ENCODE measurements around the gene TAOK2. TPM values are rescaled to one million over a fixed set of nuclear protein-coding genes. Genes with fewer than 3 reads are reported as not detected.

The TAOK2 gene
- total and polyA plus RNA-seq, 2 of the 4 experiments (the other 2 are of a cell fraction) = 23.0 to 31.7 TPM

DNA sequence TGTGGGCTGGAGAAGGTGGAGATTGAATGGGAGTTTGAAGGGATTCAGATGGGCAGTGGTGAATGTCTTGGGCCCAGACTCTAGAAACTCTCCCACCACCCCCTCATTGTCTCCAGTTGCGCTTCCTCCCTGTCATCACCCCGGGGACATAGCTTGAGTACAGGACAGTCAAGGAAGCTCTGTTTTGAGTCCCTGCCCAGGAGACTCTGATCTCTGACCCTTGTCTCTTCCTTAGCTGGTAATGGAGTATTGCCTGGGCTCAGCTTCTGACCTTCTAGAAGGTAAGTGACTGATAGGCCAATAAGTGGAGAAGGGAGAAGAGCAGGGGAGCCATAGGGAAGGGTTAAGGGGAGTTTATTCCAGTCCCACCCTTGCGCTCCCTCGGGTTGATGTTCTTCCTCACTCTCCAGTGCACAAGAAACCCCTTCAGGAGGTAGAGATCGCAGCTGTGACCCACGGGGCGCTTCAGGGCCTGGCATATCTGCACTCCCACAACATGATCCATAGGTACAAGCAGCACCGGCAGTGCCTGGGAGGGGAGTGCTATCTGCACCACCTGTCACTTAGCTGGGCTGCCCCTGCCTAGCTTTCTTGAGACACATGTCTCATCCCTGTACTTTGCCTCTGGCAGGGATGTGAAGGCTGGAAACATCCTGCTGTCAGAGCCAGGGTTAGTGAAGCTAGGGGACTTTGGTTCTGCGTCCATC, 5.0 kb downstream of the TAOK2 start:
- CTCF ChIA-PET = no interaction called here
- no peak overlapping the region for H4K8ac ChIP-seq (ENCODE audit: low read depth in 2 of 2, low read length in 2 of 2)
- no peak overlapping the region for H3K14ac ChIP-seq (replicated peaks; ENCODE audit: low read depth, low read length)
- H3K9me3 ChIP-seq (ENCODE audit: control insufficient read depth, insufficient read depth, low read length) = no peaks in the 10 kb centered on the region
- no peak overlapping the region for H3K18ac ChIP-seq (ENCODE audit: low read depth, low read length)
- peaks cover 28% of the 10 kb centered on the region for H3K9me1 ChIP-seq (ENCODE audit: insufficient read depth, low read length)
- H3K79me1 ChIP-seq (ENCODE audit: low read depth in 1 of 2, low read length in 2 of 2) = peaks cover 11 to 71% of the 10 kb centered on the region in 2 experiments
- peaks cover 49% of the 10 kb centered on the region for H3K36me3 ChIP-seq (ENCODE audit: control insufficient read depth, insufficient read depth, low read length)
- dilution Hi-C loops (cut with HindIII; ENCODE audit: low sequenced_read_pairs, unreplicated experiment) = no loop called here
- H3K23ac ChIP-seq (ENCODE audit: low read depth, low read length) = no peak overlapping the region
- no peak overlapping the region for H4K91ac ChIP-seq (ENCODE audit: insufficient read depth, low read depth, low read length)
- no peak overlapping the region for H3K56ac ChIP-seq (ENCODE audit: extremely low read depth, insufficient read depth, low read length)
- no peak overlapping the region for H3K9ac ChIP-seq (ENCODE audit: low read depth, low read length)
- H2AK9ac ChIP-seq (replicated peaks; ENCODE audit: low read depth, low read length, poor library complexity) = no peak overlapping the region
- no peak overlapping the region for H3K4ac ChIP-seq (ENCODE audit: low read depth, low read length)
- H3K4me2 ChIP-seq (ENCODE audit: low read depth, low read length) = no peak overlapping the region
- H2BK20ac ChIP-seq (ENCODE audit: low read depth, low read length) = no peak overlapping the region
- H2AK5ac ChIP-seq (ENCODE audit: low read depth, low read length) = no peak overlapping the region
- no peak overlapping the region for H2AFZ ChIP-seq (replicated peaks; ENCODE audit: low read length, poor library complexity)
- in situ Hi-C loops (cut with MboI; ENCODE audit: low sequenced_read_pairs) = no loop called here
- H3K27me3 ChIP-seq (ENCODE audit: control insufficient read depth, insufficient read depth, low read length) = no peaks in the 10 kb centered on the region
- no peak overlapping the region for H2BK15ac ChIP-seq (ENCODE audit: low read depth, low read length)
- intact Hi-C loops (cut with micrococcal nuclease) = no loop called here
- H3K4me1 ChIP-seq (ENCODE audit: control insufficient read depth, insufficient read depth, low read length) = peaks cover 13% of the 10 kb centered on the region; the same call in 1 of the 2 replicates
- TF ChIP-seq RAD21 (IDR thresholded peaks at IDR 0.05; ENCODE audit: low read length) = no peak
- TF ChIP-seq, protein P1, sequence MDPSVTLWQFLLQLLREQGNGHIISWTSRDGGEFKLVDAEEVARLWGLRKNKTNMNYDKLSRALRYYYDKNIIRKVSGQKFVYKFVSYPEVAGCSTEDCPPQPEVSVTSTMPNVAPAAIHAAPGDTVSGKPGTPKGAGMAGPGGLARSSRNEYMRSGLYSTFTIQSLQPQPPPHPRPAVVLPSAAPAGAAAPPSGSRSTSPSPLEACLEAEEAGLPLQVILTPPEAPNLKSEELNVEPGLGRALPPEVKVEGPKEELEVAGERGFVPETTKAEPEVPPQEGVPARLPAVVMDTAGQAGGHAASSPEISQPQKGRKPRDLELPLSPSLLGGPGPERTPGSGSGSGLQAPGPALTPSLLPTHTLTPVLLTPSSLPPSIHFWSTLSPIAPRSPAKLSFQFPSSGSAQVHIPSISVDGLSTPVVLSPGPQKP (IDR thresholded peaks at IDR 0.05; ENCODE audit: borderline replicate concordance, low read depth, low read length) = no peak
- no peak for TF ChIP-seq BHLHE40 (IDR thresholded peaks at IDR 0.05; ENCODE audit: low read depth, low read length)
- no peak for TF ChIP-seq MAZ (IDR thresholded peaks at IDR 0.05; ENCODE audit: borderline replicate concordance, low read depth, low read length)
- no peak for TF ChIP-seq RCOR1 (IDR thresholded peaks at IDR 0.05; ENCODE audit: insufficient replicate concordance, low read length)
- no peak for TF ChIP-seq MAFK (IDR thresholded peaks at IDR 0.05; ENCODE audit: low read depth, low read length)
- TF ChIP-seq, protein P2, sequence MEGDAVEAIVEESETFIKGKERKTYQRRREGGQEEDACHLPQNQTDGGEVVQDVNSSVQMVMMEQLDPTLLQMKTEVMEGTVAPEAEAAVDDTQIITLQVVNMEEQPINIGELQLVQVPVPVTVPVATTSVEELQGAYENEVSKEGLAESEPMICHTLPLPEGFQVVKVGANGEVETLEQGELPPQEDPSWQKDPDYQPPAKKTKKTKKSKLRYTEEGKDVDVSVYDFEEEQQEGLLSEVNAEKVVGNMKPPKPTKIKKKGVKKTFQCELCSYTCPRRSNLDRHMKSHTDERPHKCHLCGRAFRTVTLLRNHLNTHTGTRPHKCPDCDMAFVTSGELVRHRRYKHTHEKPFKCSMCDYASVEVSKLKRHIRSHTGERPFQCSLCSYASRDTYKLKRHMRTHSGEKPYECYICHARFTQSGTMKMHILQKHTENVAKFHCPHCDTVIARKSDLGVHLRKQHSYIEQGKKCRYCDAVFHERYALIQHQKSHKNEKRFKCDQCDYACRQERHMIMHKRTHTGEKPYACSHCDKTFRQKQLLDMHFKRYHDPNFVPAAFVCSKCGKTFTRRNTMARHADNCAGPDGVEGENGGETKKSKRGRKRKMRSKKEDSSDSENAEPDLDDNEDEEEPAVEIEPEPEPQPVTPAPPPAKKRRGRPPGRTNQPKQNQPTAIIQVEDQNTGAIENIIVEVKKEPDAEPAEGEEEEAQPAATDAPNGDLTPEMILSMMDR (conservative IDR thresholded peaks at IDR 0.05; ENCODE audit: low read depth, low read length) = no peak
- TF ChIP-seq FOS (IDR thresholded peaks at IDR 0.05; ENCODE audit: low read depth, low read length) = no peak
- no peak for TF ChIP-seq MXI1 (IDR thresholded peaks at IDR 0.05; ENCODE audit: borderline replicate concordance, low read depth, low read length)
- TF ChIP-seq SMC3 (IDR thresholded peaks at IDR 0.05; ENCODE audit: low read depth, low read length) = no peak
- no peak for TF ChIP-seq RFX5 (IDR thresholded peaks at IDR 0.05; ENCODE audit: low read depth, low read length)
- no peak overlapping the region for H2BK120ac ChIP-seq (ENCODE audit: low read depth, low read length)
- ATAC-seq (ENCODE audit: low read depth) = no peak
- no peak overlapping the region for H3K27ac ChIP-seq (ENCODE audit: insufficient read depth, low read length)
- H4K20me1 ChIP-seq (ENCODE audit: insufficient read depth, low read length) = peaks cover 44% of the 10 kb centered on the region
- no TSS peak for BruUV-seq (replicated peaks)
- POLR2A ChIA-PET (ENCODE audit: unreplicated experiment) = no interaction called here
- H2BK5ac ChIP-seq (ENCODE audit: low read depth, low read length, poor library complexity, severe bottlenecking) = no peak overlapping the region
- no peak overlapping the region for H3K4me3 ChIP-seq (ENCODE audit: insufficient read depth, low read depth, low read length)
- DNase-seq = no peak
- no peak overlapping the region for H4K5ac ChIP-seq (ENCODE audit: low read depth, low read length)
- 100% methylated on average over 1 of the region's 9 CpGs; no CpG with 5 or more reads in 1 of the 2 experiments for WGBS, 2 experiments (ENCODE audit: extremely low coverage in 2 of 2, insufficient read length in 1 of 2)
